ENCODE results near the gene HOGA1. TPM values are rescaled to one million over a fixed set of nuclear protein-coding genes. Genes with fewer than 3 reads are reported as not detected.
"Not testable (repeated sequence)": the region's sequence is repeated elsewhere in the genome, so short reads cannot be mapped to it uniquely, and the experiment has no call there.

Gene HOGA1
- total and polyA plus RNA-seq, 8 donors = 0.85 to 2.2 (median 1.3) TPM

DNA sequence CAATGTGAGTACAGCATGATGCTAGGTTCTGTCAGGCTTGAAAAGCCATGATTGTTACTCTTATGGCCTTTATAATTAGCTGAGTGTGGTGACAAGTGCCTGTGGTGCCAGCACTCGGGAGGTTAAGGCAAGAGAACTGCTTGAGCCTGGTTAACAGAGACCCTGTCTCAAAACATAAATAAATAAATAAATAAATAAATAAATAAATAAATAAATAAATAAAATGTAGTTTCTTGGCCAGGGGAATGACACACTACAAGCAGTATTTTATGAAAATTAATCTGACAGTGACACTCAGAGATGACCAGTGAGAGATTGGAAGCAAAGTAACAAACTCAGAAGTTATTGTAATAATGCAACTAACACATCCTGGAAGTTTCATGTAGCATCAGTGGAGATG, 51.4 kb downstream of the HOGA1 start:
- no peaks in the 10 kb centered on the region for H3K36me3 ChIP-seq
- intact Hi-C loops (cut with DNase I) = no loop called here
- H3K9me3 ChIP-seq = no peaks in the 10 kb centered on the region
- H3K27ac ChIP-seq = no peak overlapping the region
- no peak overlapping the region for H3K4me3 ChIP-seq
- H3K27me3 ChIP-seq = no peaks in the 10 kb centered on the region
- TF ChIP-seq, protein P1, sequence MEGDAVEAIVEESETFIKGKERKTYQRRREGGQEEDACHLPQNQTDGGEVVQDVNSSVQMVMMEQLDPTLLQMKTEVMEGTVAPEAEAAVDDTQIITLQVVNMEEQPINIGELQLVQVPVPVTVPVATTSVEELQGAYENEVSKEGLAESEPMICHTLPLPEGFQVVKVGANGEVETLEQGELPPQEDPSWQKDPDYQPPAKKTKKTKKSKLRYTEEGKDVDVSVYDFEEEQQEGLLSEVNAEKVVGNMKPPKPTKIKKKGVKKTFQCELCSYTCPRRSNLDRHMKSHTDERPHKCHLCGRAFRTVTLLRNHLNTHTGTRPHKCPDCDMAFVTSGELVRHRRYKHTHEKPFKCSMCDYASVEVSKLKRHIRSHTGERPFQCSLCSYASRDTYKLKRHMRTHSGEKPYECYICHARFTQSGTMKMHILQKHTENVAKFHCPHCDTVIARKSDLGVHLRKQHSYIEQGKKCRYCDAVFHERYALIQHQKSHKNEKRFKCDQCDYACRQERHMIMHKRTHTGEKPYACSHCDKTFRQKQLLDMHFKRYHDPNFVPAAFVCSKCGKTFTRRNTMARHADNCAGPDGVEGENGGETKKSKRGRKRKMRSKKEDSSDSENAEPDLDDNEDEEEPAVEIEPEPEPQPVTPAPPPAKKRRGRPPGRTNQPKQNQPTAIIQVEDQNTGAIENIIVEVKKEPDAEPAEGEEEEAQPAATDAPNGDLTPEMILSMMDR (IDR thresholded peaks at IDR 0.05) = no peak
- ATAC-seq (no peak), DNase-seq (no peak)
- H3K4me1 ChIP-seq = peaks cover 3 to 5% of the 10 kb centered on the region in 2 donors

DNA sequence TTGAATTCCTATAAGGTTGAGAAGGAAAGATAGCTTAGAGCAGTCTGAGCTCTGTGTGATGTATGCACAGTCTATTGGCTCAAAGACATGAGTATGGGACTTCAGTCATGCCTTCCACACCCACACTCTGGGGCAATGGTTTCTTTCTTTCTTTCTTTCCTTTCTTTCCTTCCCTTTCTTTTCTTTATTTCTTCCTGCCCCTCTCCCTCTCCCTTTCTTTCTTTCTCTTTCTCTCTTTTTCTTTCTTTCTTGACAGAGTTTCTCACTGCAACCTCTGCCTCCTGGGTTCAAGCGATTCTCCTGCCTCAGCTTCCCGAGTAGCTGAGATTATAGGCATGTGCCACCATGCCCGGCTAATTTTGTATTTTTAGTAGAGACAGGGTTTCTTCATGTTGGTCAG, 54.9 kb downstream of the HOGA1 start:
- H3K27ac ChIP-seq; ATAC-seq; H3K4me3 ChIP-seq; DNase-seq; H3K9me3 ChIP-seq; H3K36me3 ChIP-seq; H3K27me3 ChIP-seq; intact Hi-C loops (cut with DNase I): not testable (repeated sequence)
- peaks cover 5 to 20% of the 10 kb centered on the region in 2 donors for H3K4me1 ChIP-seq

DNA sequence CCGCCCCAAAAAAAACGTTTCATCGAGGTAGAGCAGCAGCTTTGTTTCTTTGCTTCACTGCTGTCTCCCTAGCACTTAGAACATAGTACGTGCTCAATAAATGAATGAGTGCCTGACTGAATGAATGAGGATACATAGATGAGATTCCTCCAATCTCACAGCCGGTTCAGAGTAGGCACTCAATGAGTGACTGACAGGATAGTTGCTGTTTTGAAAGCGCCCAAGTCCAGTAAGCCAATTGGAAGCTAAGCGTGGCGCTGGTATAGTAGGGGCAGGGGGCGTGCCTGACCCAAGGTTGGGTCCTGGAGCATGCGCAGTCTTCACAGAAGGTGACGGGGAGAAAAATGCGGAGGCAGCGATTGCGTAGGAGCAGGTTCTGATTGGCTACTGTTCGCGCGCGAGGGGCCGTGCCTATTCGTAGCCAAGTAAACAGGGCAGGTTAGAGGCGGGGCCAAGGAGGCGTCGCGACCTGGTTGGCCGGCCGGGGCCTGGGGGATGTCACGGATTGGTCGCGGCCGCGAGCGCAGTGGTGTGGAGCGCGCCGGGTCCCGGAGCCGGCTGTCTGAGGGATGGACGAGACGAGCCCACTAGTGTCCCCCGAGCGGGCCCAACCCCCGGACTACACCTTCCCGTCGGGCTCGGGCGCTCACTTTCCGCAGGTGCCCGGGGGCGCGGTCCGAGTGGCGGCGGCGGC, 56.1 kb downstream of the HOGA1 start, which contains the start of gene PI4K2A:
PI4K2A (plus strand) TSS at position 498 of the 694 bp plus-strand sequence; CDS start at position 570, 72 bp downstream.
- Histone ChIP-seq H3K27me3 (peaks cover 0 to 10% of the 10 kb centered on the region in 2 donors), H3K4me1 (peaks cover 5 to 20% of the 10 kb centered on the region in 2 donors), H3K27ac (peak within 1 kb of the TSS; percentile 78 to 86), H3K4me3 (peak within 1 kb of the TSS; percentile 72 to 74), H3K36me3 (peaks cover 0 to 11% of the 10 kb centered on the region in 2 donors), H3K9me3 (no peaks in the 10 kb centered on the region)
- DNase-seq = peak; percentile 96 to 100 (median 98)
- intact Hi-C loops (cut with DNase I) = no loop called here
- TF ChIP-seq, protein P1 (IDR thresholded peaks at IDR 0.05) = peak in 1 of 2 donors; percentile 9
- ATAC-seq = peak; percentile 99

DNA sequence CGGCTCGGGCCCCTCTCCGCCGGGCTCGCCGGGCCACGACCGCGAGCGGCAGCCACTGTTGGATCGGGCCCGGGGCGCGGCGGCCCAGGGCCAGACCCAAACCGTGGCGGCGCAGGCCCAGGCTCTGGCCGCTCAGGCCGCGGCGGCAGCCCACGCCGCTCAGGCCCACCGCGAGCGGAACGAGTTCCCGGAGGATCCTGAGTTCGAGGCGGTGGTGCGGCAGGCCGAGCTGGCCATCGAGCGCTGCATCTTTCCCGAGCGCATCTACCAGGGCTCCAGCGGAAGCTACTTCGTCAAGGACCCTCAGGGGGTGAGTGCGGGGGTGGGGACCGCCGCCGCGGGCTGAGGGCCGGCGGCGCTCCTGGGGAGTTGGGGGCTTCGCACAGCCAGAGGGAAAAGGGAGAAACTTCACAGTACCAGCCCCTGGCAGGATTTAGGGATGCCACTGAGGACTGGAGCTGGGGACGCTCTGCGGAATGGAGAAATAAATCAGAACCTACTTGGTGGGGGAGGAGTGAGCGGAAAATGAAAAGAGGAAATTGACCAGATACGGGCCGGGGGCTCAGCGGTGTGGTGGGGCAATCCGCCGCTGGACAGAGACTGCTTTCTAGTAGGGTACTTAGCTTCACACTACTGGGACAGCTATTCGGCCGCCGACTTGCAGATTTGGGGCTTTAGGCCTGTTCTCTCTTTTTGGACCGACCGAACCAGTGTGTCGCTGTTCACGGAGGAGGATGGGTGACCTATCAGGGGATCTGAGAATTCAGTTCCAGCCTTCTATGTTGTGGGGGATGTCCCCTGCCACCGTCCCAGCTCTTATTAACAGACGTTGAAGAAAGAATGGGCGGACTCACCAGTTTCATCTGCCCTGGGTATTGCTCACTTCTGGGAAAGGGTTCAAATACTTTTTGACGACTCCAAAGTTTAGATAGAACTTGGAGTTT, 57.0 kb downstream of the HOGA1 start:
- intact Hi-C loops (cut with DNase I) = no loop called here
- Histone ChIP-seq H3K9me3 (no peaks in the 10 kb centered on the region), H3K4me1 (peaks cover 5 to 20% of the 10 kb centered on the region in 2 donors), H3K27me3 (peaks cover 0 to 10% of the 10 kb centered on the region in 2 donors), H3K27ac (peak overlapping the region; percentile 78 to 86), H3K4me3 (peak overlapping the region; percentile 72 to 74), H3K36me3 (peaks cover 0 to 17% of the 10 kb centered on the region in 2 donors)
- TF ChIP-seq, protein P1 (IDR thresholded peaks at IDR 0.05) = no peak
- DNase-seq (peak in 3 of 4 donors; percentile 27 to 51 (median 29)), ATAC-seq (peak; percentile 51)

DNA sequence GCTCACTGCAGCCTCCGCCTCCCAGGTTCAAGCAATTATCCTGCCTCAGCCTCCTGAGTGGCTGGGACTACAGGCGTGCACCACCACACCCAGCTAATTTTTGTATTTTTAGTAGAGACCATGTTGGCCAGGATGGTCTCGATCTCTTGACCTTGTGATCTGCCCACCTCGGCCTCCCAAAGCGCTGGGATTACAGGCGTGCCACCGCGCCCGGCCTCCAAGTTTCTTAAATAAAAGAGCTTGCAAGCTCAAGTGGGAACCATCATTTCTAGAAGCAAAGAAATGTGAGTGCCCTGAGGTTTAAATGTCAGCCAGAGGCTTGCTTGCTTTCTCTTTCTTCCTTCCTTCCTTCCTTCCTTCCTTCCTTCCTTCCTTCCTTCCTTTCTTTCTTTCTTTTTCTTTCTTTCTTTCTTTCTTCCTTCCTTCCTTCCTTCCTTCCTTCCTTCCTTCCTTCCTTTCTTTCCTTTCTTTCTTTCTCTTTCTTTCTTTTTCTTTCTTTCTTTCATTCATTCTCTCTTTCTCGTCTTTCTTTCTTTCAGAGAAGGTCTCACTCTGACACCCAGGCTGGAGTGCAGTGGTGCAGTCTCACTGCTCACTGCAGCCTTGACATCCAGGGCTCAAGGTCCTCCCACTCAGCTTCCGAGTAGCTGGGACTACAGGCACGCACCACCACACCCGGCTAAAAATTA, 58.4 kb downstream of the HOGA1 start:
- intact Hi-C loops (cut with DNase I); DNase-seq; H3K27ac ChIP-seq; H3K27me3 ChIP-seq; ATAC-seq; H3K9me3 ChIP-seq: not testable (repeated sequence)
- peaks cover 0 to 24% of the 10 kb centered on the region in 2 donors for H3K36me3 ChIP-seq
- H3K4me1 ChIP-seq = peaks cover 5 to 30% of the 10 kb centered on the region in 2 donors
- H3K4me3 ChIP-seq = peak overlapping the region in 1 of 2 donors; percentile 72

Measured in left lung (tissue), 10 donors.